ENCODE data around the gene NUDT15. TPM values are rescaled to one million over a fixed set of nuclear protein-coding genes. Genes with fewer than 3 reads are reported as not detected.
A peak's percentile ranks its signal among the peaks of the same experiment; 100 is the strongest.
"Not testable (repeated sequence)": the region's sequence is repeated elsewhere in the genome, so short reads cannot be mapped to it uniquely, and the experiment has no call there.

NUDT15 gene
- polyA plus RNA-seq, 12 donors, result 11.3 to 17.5 (median 14.0) TPM; not detected in 1

- no peak for DNase-seq
Observed at GRCh38 chr13:48040049-48040448, 2.5 kb downstream of the NUDT15 start.

- no peak for DNase-seq
Observed at GRCh38 chr13:48040896-48041295, 3.4 kb downstream of the NUDT15 start.

- DNase-seq, result no peak
Observed at GRCh38 chr13:48042894-48043293, 5.4 kb downstream of the NUDT15 start.

DNA sequence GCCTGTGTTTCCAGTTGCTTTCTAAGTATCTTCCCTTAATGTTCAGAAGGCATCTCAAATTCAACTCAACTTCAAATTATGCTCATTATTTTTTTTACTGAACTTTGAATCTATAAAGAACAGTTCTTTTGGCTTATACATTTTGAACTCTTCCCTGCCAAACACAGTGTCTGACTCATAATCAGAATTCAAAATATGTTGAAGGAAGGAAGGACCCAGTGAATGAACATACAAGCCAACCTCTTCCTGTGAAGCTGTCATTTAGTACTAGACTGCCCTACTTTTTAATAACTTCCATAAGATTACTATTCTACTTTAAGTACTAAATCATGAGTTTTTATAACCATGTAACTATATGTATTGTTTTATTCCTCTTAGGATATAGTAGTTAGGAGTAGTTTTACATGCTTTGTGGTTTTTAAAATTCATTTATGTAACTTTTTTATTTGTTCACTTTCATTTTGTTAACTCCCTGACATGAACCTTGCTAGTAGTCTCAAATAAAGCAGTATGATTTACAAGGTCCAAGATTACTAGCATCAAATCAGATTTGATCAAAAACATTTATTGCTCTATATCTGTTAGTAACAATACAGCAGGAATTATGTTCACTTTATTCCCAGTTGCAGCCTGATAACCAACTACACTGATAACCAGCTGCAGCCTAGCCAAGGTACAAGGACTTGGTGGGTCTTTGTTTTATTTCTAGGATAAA lies 6.4 kb downstream of the NUDT15 start:
- no peak for DNase-seq

DNA sequence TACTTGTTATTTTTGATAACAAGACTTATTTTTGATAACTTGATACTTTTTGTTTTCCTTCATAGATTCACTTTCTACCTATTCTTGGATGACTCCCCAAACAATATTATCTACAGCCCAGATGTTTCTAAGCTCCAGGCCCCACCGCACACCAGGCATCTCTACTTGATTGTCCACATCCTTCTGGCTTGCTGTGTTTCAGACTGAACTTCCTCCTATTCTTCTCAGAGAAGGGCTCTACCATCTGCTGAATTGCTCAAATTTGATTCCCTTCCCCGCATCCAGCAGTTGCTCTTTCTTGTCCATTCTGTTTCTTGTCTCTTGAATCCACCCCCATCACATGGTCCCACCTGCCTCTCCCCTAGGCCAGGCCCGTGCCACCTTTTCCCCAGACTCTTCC lies 13.0 kb downstream of the NUDT15 start:
- DNase-seq, result no peak

- no peak for DNase-seq
Observed at GRCh38 chr13:48054601-48055000, 17.1 kb downstream of the NUDT15 start.

DNA sequence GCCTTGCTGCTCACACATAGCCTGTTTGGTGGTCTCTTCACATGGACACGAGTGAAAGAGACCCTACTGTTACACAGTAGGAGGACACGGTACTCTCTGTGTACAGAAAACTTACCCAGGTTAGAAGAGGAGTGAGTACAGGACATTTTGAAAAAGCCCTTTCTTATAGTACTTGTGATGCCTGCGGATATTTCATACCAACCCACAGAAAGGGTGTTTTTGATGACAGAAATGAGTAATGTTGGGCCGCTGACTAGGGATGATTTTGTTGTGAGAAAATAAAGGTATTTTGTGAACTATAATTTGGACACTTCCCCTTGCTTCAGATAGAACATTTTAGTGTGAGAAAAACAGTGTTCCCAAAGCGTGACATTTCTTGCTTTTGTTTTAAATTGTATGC lies 18.2 kb downstream of the NUDT15 start:
- no peak for DNase-seq

DNA sequence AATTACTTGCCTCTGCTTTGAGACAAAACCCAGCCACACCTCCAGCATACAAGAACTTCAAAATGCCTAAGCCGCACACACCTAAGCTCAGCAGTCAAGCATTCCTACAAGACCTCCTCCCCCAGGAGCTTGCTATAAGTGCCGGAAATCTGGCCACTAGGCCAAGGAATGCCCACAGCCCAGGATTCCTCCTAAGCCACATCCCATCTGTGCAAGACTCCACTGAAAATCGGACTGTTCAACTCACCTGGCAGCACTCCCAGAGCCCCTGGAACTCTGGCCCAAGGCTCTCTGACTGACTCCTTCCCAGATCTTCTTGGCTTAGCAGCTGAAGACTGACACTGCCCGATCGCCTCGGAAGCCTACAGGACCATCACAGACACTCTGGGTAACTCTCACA lies 21.0 kb downstream of the NUDT15 start:
- DNase-seq, result not testable (repeated sequence)

GRCh38 chr13:48059951-48060350 lies 22.4 kb downstream of the NUDT15 start:
- DNase-seq, result not testable (repeated sequence)

GRCh38 chr13:48066310-48066989 lies 28.9 kb downstream of the NUDT15 start:
- DNase-seq, result no peak

DNA sequence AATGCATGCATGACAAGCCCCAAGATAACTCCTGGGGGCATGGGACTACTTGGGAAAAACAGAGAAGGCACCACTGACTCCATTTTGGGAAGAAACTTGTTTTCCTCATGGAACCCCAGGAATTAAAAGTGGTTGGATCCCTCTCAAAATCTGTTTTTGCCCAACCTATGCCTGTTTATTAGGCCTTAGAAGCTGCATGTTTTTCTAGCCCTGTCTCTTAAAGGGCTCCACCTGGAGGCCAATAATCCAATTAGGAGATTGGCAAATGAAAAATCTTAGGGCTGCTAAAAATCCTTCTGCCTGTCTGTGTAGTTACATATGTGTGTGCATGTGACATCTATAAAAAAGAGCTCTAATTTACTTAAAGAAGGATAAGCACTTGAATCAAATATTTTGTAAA lies 30.5 kb downstream of the NUDT15 start:
- DNase-seq, result no peak

DNA sequence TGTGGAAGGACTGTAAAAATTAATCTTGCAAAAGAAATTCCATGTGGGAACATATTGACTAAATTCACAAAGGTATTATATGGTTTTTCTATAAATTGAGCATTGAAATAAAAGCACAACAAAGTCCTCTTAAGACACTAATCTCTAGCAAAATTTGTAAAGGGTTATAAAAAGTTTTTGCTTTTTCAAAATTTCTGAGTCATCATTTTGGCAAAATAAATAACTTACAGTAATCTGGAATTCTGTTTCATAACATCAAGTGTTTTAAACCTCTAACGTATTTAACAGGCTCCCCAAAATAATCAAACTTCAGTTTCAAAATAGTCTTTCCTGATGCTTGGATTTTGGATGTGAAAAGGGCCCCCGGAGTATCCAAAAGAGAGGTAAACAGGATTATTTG lies 31.4 kb downstream of the NUDT15 start:
- no peak for DNase-seq

DNA sequence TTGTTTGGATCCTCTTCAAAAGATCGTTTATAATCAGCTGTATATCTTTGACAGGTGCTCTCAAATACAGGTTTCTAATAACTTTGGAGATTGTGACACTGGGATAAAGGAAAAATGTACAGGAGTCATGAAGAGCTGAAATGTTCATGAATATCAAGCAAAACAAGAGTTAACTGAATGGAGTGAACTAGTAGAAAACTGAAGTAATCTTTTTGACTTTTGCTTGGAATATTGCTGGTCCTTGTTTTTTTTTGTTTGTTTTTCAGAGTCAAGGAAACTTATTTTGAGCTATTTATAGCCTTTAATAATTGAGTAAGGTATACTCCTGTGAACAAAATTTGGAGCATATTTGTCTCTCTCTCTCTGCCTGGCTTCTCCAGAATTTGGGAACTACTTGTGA lies 32.0 kb downstream of the NUDT15 start:
- no peak for DNase-seq

- DNase-seq, result no peak
Observed at GRCh38 chr13:48070942-48071341, 33.4 kb downstream of the NUDT15 start.

DNA sequence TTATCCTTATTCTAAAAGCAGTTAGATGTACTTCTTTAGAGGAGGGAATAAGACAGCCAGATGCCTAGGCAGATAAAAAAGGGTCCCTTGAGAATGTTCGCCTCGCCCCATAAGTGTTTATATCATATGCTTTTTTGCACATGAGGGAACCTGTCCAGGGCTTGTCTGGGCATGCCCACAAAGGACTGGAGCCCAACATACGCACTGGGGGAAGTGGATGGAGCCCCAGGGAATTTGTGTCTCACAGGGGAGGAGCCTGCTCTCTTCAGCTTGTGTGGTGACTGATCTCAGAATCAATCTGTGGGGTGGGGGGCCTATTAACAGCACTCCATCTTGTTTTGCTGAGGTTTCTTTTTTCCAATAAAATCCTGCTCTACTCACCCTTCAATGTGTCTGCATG lies 34.8 kb downstream of the NUDT15 start:
- no peak for DNase-seq

DNA sequence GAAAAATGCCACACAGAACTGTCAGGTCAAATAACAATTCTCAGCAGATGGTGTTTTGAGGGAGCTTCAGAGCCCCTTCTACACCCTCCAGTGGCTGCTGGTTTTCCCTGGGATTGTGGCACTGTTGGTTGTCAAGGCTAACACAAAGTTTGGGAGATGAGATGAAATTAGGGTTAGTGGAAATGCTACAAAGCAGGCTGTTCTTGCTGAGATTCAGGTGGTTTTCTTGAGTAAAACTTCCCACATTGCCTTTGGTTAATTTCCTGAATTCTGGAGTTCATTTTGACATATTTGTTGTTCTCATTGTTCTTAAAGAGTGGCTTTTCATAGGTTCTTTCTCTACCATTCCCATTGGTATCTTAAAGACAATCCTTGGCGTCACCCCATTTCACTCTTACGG lies 35.3 kb downstream of the NUDT15 start:
- DNase-seq, result no peak

GRCh38 chr13:48074006-48074405 lies 36.5 kb downstream of the NUDT15 start:
- no peak for DNase-seq

DNA sequence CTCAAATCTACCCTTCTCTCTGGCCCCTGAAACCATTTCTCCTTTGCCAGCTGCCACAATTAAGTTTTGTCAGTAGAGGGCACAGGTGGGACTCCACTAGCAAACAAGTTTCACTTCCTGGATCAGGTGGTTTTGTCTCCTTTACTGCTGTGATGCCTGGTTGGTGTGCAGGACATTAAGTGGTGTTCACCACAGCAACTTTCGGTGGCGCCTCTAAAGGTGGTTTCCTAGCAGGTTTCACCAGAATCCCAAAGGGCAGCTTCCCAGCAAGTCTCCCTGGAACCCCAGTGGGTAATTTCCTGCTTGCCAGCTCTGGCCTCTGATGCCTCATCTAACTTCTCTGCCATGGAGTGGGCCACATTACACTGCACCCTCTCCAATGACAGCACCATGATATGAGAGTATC lies 40.7 kb downstream of the NUDT15 start:
- no peak for DNase-seq

DNA sequence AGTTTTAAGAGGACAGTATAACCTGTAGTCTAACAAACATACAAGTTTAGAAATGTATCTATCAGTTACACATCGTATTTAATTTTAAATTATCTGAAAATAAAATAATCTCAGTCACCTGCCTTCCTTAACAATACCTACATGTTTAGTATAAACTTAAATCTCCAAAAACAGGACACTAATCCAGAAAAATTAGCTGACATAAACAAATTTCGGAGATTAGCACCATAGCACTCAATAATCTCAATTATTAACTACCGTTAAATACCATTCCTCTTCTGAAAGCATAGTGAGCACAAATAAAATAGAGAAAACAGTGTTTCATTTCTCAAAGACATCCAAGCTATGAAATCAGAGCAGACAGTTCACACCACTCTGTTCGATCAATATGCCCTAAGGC lies 44.2 kb downstream of the NUDT15 start:
- DNase-seq, result no peak

- no peak for DNase-seq
Observed at GRCh38 chr13:48086272-48086671, 48.7 kb downstream of the NUDT15 start.

GRCh38 chr13:48093588-48093987 lies 56.1 kb downstream of the NUDT15 start:
- no peak for DNase-seq

DNA sequence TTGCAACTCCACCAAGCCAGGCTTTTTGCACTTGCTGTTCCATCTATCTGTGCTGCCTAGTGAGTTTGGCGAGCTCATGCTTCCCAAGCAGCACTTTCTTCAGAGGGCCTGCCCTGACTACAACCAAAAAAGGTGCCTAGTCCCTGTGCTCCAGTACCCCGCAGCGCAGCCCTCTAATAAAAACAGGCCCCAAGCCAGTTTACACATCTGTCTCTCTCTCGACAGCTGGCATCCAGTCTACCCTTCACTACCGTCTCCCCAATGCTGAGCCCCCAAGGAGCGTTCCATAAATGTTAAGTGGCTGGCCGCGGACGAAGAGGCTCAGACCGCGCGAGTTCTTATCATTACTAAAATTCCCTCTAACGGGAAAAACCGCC lies 56.9 kb downstream of the NUDT15 start:
- peak; percentile 22 for DNase-seq

DNA sequence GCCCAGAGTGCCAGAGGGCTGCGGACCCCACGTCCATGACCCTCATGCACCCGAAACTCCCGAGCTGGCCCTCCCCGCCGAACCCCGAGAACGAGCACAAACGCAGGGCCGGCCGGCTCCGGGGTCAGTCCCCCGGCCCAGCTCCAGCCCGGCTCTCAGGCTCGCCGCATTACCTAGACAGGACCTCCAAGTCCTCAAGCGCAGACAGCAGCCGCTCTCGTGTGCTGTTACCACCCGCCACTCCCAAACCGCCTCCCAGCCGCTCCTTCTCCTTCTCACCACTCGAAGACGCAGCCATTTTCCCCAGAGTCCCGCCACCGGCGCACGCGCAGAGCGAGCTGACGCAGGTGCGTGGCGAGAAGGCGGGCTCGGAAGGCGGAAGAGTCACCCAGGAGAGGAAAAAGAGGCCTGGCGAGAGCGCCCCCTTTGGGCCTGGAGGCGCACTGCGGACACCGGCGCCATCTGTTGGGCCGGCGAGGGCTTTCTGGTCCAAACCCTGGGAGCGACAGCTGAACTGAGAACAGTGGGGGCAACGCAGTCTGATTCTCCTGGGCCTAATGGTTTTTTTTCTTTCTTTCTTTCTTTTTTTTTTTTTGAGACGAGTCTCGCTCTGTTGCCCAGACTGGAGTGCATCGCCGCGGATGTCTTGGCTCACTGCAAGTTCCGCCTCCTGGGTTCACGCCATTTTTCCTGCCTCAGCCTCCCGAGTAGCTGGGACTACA lies 57.4 kb downstream of the NUDT15 start, which contains the start of gene MED4:
Gene MED4, minus strand, starts transcription at position 324 of the 722 bp plus-strand sequence. Its CDS starts 26 bp downstream, at position 298.
- DNase-seq, result peak; percentile 99

Data from muscle of arm (tissue), 12 donors.